HG03378 (cell line): ENCODE results near the gene EIF4B.

Experiments
- ATAC-seq: cut with Tn5 transposase; IDR thresholded peaks from one replicate; pipeline ENCODE4 v1.9.1; 2021; ENCODE audit warnings: mild to moderate bottlenecking, moderate library complexity; ENCODE audit not compliant: unreplicated experiment

Gene EIF4B

GRCh38 chr12:53056901-53057300 is 50.6 kb downstream of the EIF4B start:
- no peak for ATAC-seq

GRCh38 chr12:53057816-53058500 is 51.7 kb downstream of the EIF4B start:
- ATAC-seq, result no peak

GRCh38 chr12:53058674-53059433 is 52.6 kb downstream of the EIF4B start:
- no peak for ATAC-seq

- no peak for ATAC-seq
These were observed 53.3 kb downstream of the EIF4B start for GRCh38 chr12:53059434-53060063.

GRCh38 chr12:53060064-53060720 is 53.9 kb downstream of the EIF4B start:
- no peak for ATAC-seq

- no peak for ATAC-seq
These were observed 54.5 kb downstream of the EIF4B start for GRCh38 chr12:53060721-53061276.

GRCh38 chr12:53061404-53062010 is 55.3 kb downstream of the EIF4B start:
- ATAC-seq, result no peak

- no peak for ATAC-seq
These were observed 56.0 kb downstream of the EIF4B start for GRCh38 chr12:53062011-53062961.

GRCh38 chr12:53062977-53063707 is 56.9 kb downstream of the EIF4B start:
- ATAC-seq, result no peak

GRCh38 chr12:53063708-53064612 is 57.7 kb downstream of the EIF4B start:
- no peak for ATAC-seq

- no peak for ATAC-seq
These were observed 58.6 kb downstream of the EIF4B start for GRCh38 chr12:53064613-53065436.

- no peak for ATAC-seq
These were observed 59.2 kb downstream of the EIF4B start for GRCh38 chr12:53065470-53065869.

GRCh38 chr12:53065975-53066931 is 60.0 kb downstream of the EIF4B start:
- no peak for ATAC-seq

- no peak for ATAC-seq
These were observed 61.1 kb downstream of the EIF4B start for GRCh38 chr12:53067074-53067992.
